H9 (cell line): ENCODE data around the gene BBX. TPM values are rescaled to one million over a fixed set of nuclear protein-coding genes. Genes with fewer than 3 reads are reported as not detected.

Experiments
- DNase-seq: peaks from one replicate; pipeline ENCODE4 v3.0.0-alpha.2; 2017
- H2AFZ ChIP-seq: one replicate; pipeline ENCODE4 v1.6.1; 2013; ENCODE audit warnings: mild to moderate bottlenecking, low read length, control low read depth, moderate library complexity
- H2AK5ac ChIP-seq: 2 replicates; pipeline ENCODE4 v1.6.1; 2013; ENCODE audit warnings: low read length, control low read depth, mixed read lengths; ENCODE audit not compliant: insufficient read length
- H2BK120ac ChIP-seq: one replicate; pipeline ENCODE4 v1.6.1; 2013; ENCODE audit warnings: low read depth, mild to moderate bottlenecking, low read length, control low read depth, inconsistent platforms; ENCODE audit not compliant: poor library complexity, severe bottlenecking
- H2BK12ac ChIP-seq: 2 replicates; pipeline ENCODE4 v1.6.1; 2013; ENCODE audit warnings: low read length, control low read depth, mixed read lengths, low read depth; ENCODE audit not compliant: insufficient read length
- H2BK15ac ChIP-seq: 2 replicates; pipeline ENCODE4 v1.6.1; 2013; ENCODE audit warnings: low read depth, low read length, control low read depth
- H2BK20ac ChIP-seq: one replicate; pipeline ENCODE4 v1.6.1; 2013; ENCODE audit warnings: low read depth, mild to moderate bottlenecking, low read length, control low read depth, inconsistent platforms; ENCODE audit not compliant: poor library complexity, severe bottlenecking
- H2BK5ac ChIP-seq: 2 replicates; pipeline ENCODE4 v1.6.1; 2013; ENCODE audit warnings: low read length, control low read depth, mixed read lengths; ENCODE audit not compliant: insufficient read length
- H3K14ac ChIP-seq: 2 replicates; pipeline ENCODE4 v1.6.1; 2013; ENCODE audit warnings: low read length, control low read depth; ENCODE audit not compliant: insufficient read depth
- H3K18ac ChIP-seq: 2 replicates; pipeline ENCODE4 v1.6.1; 2013; ENCODE audit warnings: low read depth, mild to moderate bottlenecking, mixed read lengths, low read length, control low read depth; ENCODE audit not compliant: insufficient read length
- H3K23ac ChIP-seq: 2 replicates; pipeline ENCODE4 v1.6.1; 2013; ENCODE audit warnings: low read length, control low read depth, mixed read lengths, low read depth; ENCODE audit not compliant: insufficient read length
- H3K23me2 ChIP-seq: 2 replicates; pipeline ENCODE4 v1.6.1; 2013; ENCODE audit warnings: low read depth, mild to moderate bottlenecking, mixed read lengths, low read length, control low read depth; ENCODE audit not compliant: insufficient read length, poor library complexity, severe bottlenecking
- H3K27ac ChIP-seq: 2 replicates; pipeline ENCODE4 v1.5.1; 2013; ENCODE audit warnings: low read length, control low read depth, mixed read lengths, low read depth; ENCODE audit not compliant: insufficient read length
- H3K27me3 ChIP-seq: 2 replicates; pipeline ENCODE4 v1.6.1; 2013; ENCODE audit warnings: low read length, control low read depth, inconsistent platforms; ENCODE audit not compliant: insufficient read depth
- H3K4ac ChIP-seq: 2 replicates; pipeline ENCODE4 v1.6.1; 2013; ENCODE audit warnings: low read depth, mild to moderate bottlenecking, control low read depth, inconsistent platforms, low read length, moderate library complexity
- H3K4me1 ChIP-seq: 2 replicates; pipeline ENCODE4 v1.6.1; 2013; ENCODE audit warnings: low read length, control low read depth, inconsistent platforms; ENCODE audit not compliant: insufficient read depth
- H3K4me2 ChIP-seq: 2 replicates; pipeline ENCODE4 v1.6.1; 2013; ENCODE audit warnings: low read length, control low read depth, mixed read lengths; ENCODE audit not compliant: insufficient read length, insufficient read depth
- H3K56ac ChIP-seq: 2 replicates; pipeline ENCODE4 v1.6.1; 2013; ENCODE audit warnings: low read depth, mild to moderate bottlenecking, mixed read lengths, low read length, control low read depth; ENCODE audit not compliant: insufficient read length
- H3K79me1 ChIP-seq: 2 replicates; pipeline ENCODE4 v1.6.1; 2013; ENCODE audit warnings: low read depth, mild to moderate bottlenecking, moderate library complexity, low read length, control low read depth, inconsistent platforms; ENCODE audit not compliant: insufficient read depth, poor library complexity, severe bottlenecking
- H3K79me2 ChIP-seq: 2 replicates; pipeline ENCODE4 v1.6.1; 2013; ENCODE audit warnings: low read length, control low read depth, inconsistent platforms; ENCODE audit not compliant: insufficient read depth
- H3K9ac ChIP-seq: 2 replicates; pipeline ENCODE4 v1.6.1; 2013; ENCODE audit warnings: low read length, control low read depth, mixed read lengths; ENCODE audit not compliant: insufficient read length; ENCODE audit errors: extremely low read depth
- H3K9me3 ChIP-seq: one replicate; pipeline ENCODE4 v1.6.1; 2013; ENCODE audit warnings: low read depth, low read length, inconsistent platforms; ENCODE audit not compliant: control insufficient read depth
- H3T11ph ChIP-seq: one replicate; pipeline ENCODE4 v1.6.1; 2013; ENCODE audit warnings: mild to moderate bottlenecking, low read length, control low read depth, inconsistent platforms
- H4K20me1 ChIP-seq: one replicate; pipeline ENCODE4 v1.6.1; 2013; ENCODE audit not compliant: control insufficient read depth, insufficient read length, insufficient read depth
- H4K5ac ChIP-seq: 2 replicates; pipeline ENCODE4 v1.6.1; 2013; ENCODE audit warnings: low read depth, mild to moderate bottlenecking, mixed read lengths, low read length, control low read depth; ENCODE audit not compliant: insufficient read length
- H4K8ac ChIP-seq: replicated peaks from 2 replicates; pipeline ENCODE4 v1.6.1; 2013; ENCODE audit warnings: low read length, control low read depth, mixed read lengths, low read depth; ENCODE audit not compliant: insufficient read length
- H4K91ac ChIP-seq: 2 replicates; pipeline ENCODE4 v1.6.1; 2013; ENCODE audit warnings: low read depth, mild to moderate bottlenecking, moderate library complexity, mixed read lengths, low read length, control low read depth; ENCODE audit not compliant: insufficient read length
- H3K27ac Mint-ChIP-seq, 3 experiments: 2 replicates in 2 of 3; 3 replicates in 1 of 3; pipeline ENCODE4 v1.8.0; 2020 to 2021; ENCODE audit warnings: mixed read lengths in 3 of 3, mild to moderate bottlenecking in 1 of 3, moderate library complexity in 1 of 3
- H3K27me3 Mint-ChIP-seq: 2 replicates; pipeline ENCODE4 v1.8.0; 2021; ENCODE audit warnings: low read depth, mild to moderate bottlenecking, moderate library complexity, mixed read lengths
- H3K36me3 Mint-ChIP-seq, 3 experiments: 2 replicates in 2 of 3; 3 replicates in 1 of 3; pipeline ENCODE4 v1.8.0; 2020 to 2021; ENCODE audit warnings: low read depth in 3 of 3, mixed read lengths in 3 of 3; ENCODE audit not compliant: insufficient read depth in 1 of 3
- H3K4me1 Mint-ChIP-seq, 2 experiments: 2 replicates each; pipeline ENCODE4 v1.8.0; 2020; ENCODE audit warnings: mixed read lengths in 2 of 2
- H3K4me3 Mint-ChIP-seq, 2 experiments: 2 replicates in 1 of 2; 3 replicates in 1 of 2; pipeline ENCODE4 v1.8.0; 2020 to 2021; ENCODE audit warnings: mild to moderate bottlenecking in 2 of 2, mixed read lengths in 2 of 2, moderate library complexity in 1 of 2
- H3K9me3 Mint-ChIP-seq, 2 experiments: 2 replicates in 1 of 2; 3 replicates in 1 of 2; pipeline ENCODE4 v1.8.0; 2020; ENCODE audit warnings: mild to moderate bottlenecking in 2 of 2, mixed read lengths in 2 of 2, moderate library complexity in 1 of 2
- CTCF ChIP-seq: fragments of 200-600 bp; sonication (generic); conservative IDR thresholded peaks from 3 replicates; pipeline ENCODE4 v1.8.0; 2021; ENCODE audit warnings: antibody characterized with exemption, mild to moderate bottlenecking
- WGBS: extraction: QIAGEN DNeasy Blood & Tissue Kit; methylation state at CpG from one replicate; pipeline ENCODE4 v1.1.7; 2013; ENCODE audit warnings: missing lambda C conversion rate, low lambda C conversion rate, mixed read lengths; ENCODE audit not compliant: insufficient read length; ENCODE audit errors: extremely low coverage; 5-methylcytosine and 5-hydroxymethylcytosine counted together
- total RNA-seq: library from RNA; stranded (reverse); gene quantifications from 2 replicates; pipeline ENCODE4 v1.2.1, GENCODE V29; 2021

Gene BBX
- total RNA-seq, 1 experiment from 2014 or later: 34.8 TPM

GRCh38 chr3:107512108-107512507 is 10.7 kb upstream of the BBX start:
- no peak overlapping the region for H2AK5ac ChIP-seq
- H3K4me2 ChIP-seq: no peak overlapping the region
- H4K91ac ChIP-seq: no peak overlapping the region
- Mint-ChIP-seq H3K9me3 (no peaks in the 10 kb centered on the region), H3K27ac (no peak overlapping the region), H3K36me3 (no peaks in the 10 kb centered on the region), H3K27me3 (no peaks in the 10 kb centered on the region), H3K4me1 (no peaks in the 10 kb centered on the region), H3K4me3 (no peak overlapping the region)
- H3K4me1 ChIP-seq: no peaks in the 10 kb centered on the region
- H2BK12ac ChIP-seq: no peak overlapping the region
- no peak overlapping the region for H2BK15ac ChIP-seq
- no peak overlapping the region for H2BK20ac ChIP-seq
- DNase-seq: no peak
- no CpG with 5 or more reads among the region's 1 CpG for WGBS
- no peak overlapping the region for H3K56ac ChIP-seq
- no peaks in the 10 kb centered on the region for H4K20me1 ChIP-seq
- no peak overlapping the region for H3K14ac ChIP-seq
- H4K5ac ChIP-seq: no peak overlapping the region
- H2BK5ac ChIP-seq: no peak overlapping the region
- no peak overlapping the region for H3K4ac ChIP-seq
- H3K27me3 ChIP-seq: no peaks in the 10 kb centered on the region
- peak; percentile 40; the same call in 2 of the 3 replicates for TF ChIP-seq CTCF
- H2AFZ ChIP-seq: no peak overlapping the region
- H3T11ph ChIP-seq: no peak overlapping the region
- no peaks in the 10 kb centered on the region for H3K9me3 ChIP-seq
- H3K27ac ChIP-seq: no peak overlapping the region
- H3K9ac ChIP-seq: no peak overlapping the region
- H3K23ac ChIP-seq: no peak overlapping the region
- H3K79me1 ChIP-seq: no peaks in the 10 kb centered on the region
- no peaks in the 10 kb centered on the region for H3K79me2 ChIP-seq
- H3K18ac ChIP-seq: no peak overlapping the region
- no peak overlapping the region for H2BK120ac ChIP-seq
- no peaks in the 10 kb centered on the region for H3K23me2 ChIP-seq
- H4K8ac ChIP-seq: no peak overlapping the region
